MCF 10A (cell line): Measurements from ENCODE around the gene DCBLD1. TPM values are rescaled to one million over a fixed set of nuclear protein-coding genes. Genes with fewer than 3 reads are reported as not detected.

ENCODE experiments used
- BruUV-seq: library from RNA; stranded (reverse); fragments of 400-500 nt; replicated peaks from 2 replicates; lab custom pipeline; 2021; lab: Mats Ljungman, UMichigan
- CTCF ChIA-PET: fragments of 300-600 bp; sonication (Branson Sonifier 250); formaldehyde crosslinking; extraction: SDS; loops from one replicate; lab custom pipeline; 2021; ENCODE audit warnings: antibody characterized with exemption, inconsistent platforms; lab: Yijun Ruan, JAX
- POLR2A ChIA-PET: fragments of 300-600, 350-650 bp; sonication (Branson Sonifier 250); formaldehyde crosslinking; extraction: SDS; loops from one replicate; lab custom pipeline; 2020; ENCODE audit warnings: antibody characterized with exemption, inconsistent platforms; lab: Yijun Ruan, JAX
- DNase-seq: peaks from one replicate; pipeline ENCODE4 v3.0.0-alpha.2; 2018; ENCODE audit not compliant: unreplicated experiment
- H3K27ac Mint-ChIP-seq: one replicate; pipeline ENCODE4 v1.8.0; 2022; ENCODE audit warnings: mild to moderate bottlenecking, low read depth, mixed read lengths; ENCODE audit not compliant: unreplicated experiment
- H3K27me3 Mint-ChIP-seq: one replicate; pipeline ENCODE4 v1.8.0; 2022; ENCODE audit warnings: mixed read lengths; ENCODE audit not compliant: insufficient read depth, unreplicated experiment
- H3K36me3 Mint-ChIP-seq: one replicate; pipeline ENCODE4 v1.8.0; 2022; ENCODE audit warnings: mild to moderate bottlenecking, moderate library complexity, mixed read lengths; ENCODE audit not compliant: insufficient read depth, unreplicated experiment
- H3K4me1 Mint-ChIP-seq: one replicate; pipeline ENCODE4 v1.8.0; 2022; ENCODE audit warnings: mixed read lengths; ENCODE audit not compliant: insufficient read depth, unreplicated experiment
- H3K4me3 Mint-ChIP-seq: one replicate; pipeline ENCODE4 v1.8.0; 2022; ENCODE audit warnings: mild to moderate bottlenecking, moderate library complexity, mixed read lengths; ENCODE audit not compliant: unreplicated experiment
- H3K9me3 Mint-ChIP-seq: one replicate; pipeline ENCODE4 v1.8.0; 2022; ENCODE audit warnings: mixed read lengths; ENCODE audit not compliant: unreplicated experiment
- intact Hi-C: fragments of 100-400 bp; cut with micrococcal nuclease; formaldehyde crosslinking; loops from 2 replicates; pipeline ENCODE4 v1.14.1; 2022
- total RNA-seq: library from RNA; stranded (reverse); gene quantifications from 2 replicates; pipeline ENCODE4 v1.2.3, GENCODE V29; 2022
- TF ChIP-seq, protein P1 (sequence below): fragments of 200-600 bp; IDR thresholded peaks from one replicate; pipeline ENCODE4 v1.8.0; 2022; ENCODE audit warnings: antibody characterized with exemption, mild to moderate bottlenecking; ENCODE audit not compliant: unreplicated experiment

DCBLD1 gene
- total RNA-seq, 1 experiment from 2014 or later = 25.4 TPM

DNA sequence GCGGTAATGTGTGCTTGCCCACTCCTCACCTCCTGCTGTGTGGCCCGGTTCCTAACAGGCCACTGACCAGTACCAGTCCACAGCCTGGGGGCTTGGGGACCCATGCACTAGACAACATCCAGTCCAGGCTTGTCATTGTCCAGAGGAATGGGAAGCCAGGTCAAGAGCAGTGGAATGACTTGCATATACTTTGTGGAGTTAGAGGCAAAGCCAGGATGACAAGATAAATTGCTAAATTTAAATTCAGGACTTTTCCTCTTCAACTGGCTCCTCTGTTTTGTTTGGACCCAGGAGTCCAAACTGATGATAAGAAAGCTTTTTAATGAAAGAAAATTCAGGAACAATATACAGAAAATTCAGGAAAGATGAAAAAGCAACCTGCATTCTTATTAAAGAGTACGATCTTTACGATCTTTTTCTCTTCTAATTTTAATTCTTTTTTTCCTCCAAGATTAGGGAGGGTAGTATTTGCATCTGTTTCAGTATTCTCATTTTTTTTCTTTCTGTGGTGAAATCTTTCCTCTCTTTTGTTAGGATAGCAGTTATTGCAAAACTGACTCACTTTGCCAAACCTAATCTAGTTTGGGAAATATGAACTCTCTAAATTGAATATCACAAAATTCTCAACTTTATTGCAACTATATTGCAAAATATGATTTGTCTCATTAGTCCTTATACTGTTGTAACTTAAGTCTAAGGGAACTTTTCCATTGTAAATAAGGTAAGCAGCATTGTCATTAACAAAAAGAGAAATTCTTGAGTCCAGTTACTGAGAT, 48.2 kb downstream of the DCBLD1 start:
- BruUV-seq = no TSS peak
- DNase-seq = no peak
- intact Hi-C loops = no loop called here
- CTCF ChIA-PET = interaction anchor here (0.5 to 1.3 kb wide), 5 partner anchors 15 to 234 kb away, joined by 3 to 5 read pairs (median 3); no protein-coding TSS in a partner anchor
- Mint-ChIP-seq H3K36me3 (peaks cover 11% of the 10 kb centered on the region), H3K4me1 (peaks cover 8% of the 10 kb centered on the region), H3K4me3 (no peak overlapping the region), H3K27ac (no peak overlapping the region), H3K27me3 (no peaks in the 10 kb centered on the region), H3K9me3 (no peaks in the 10 kb centered on the region)
- TF ChIP-seq, protein P1, sequence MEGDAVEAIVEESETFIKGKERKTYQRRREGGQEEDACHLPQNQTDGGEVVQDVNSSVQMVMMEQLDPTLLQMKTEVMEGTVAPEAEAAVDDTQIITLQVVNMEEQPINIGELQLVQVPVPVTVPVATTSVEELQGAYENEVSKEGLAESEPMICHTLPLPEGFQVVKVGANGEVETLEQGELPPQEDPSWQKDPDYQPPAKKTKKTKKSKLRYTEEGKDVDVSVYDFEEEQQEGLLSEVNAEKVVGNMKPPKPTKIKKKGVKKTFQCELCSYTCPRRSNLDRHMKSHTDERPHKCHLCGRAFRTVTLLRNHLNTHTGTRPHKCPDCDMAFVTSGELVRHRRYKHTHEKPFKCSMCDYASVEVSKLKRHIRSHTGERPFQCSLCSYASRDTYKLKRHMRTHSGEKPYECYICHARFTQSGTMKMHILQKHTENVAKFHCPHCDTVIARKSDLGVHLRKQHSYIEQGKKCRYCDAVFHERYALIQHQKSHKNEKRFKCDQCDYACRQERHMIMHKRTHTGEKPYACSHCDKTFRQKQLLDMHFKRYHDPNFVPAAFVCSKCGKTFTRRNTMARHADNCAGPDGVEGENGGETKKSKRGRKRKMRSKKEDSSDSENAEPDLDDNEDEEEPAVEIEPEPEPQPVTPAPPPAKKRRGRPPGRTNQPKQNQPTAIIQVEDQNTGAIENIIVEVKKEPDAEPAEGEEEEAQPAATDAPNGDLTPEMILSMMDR = no peak
- POLR2A ChIA-PET = interaction anchor here (1.0 to 2.8 kb wide), 3 partner anchors 9 to 14 kb away, joined by 3 to 11 read pairs (median 3); no protein-coding TSS in a partner anchor

DNA sequence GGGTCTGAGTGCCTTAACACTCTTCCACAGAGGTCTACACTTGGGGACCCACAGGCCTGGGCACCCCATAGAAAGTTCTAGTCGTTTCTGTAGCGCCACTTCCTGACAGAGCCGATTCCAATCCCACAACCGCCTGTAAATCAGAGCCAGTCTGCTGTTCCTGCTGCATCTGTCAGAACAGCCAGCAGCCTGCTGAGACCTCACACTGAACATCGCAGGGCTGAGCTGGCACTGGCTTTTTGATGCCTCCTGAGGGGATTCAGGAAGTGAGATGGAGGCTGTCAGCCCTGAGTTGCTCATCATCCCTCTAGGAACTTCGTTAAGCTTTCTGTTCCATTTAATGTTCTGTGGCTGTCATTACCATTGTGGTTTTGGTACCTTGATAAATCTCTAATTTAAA, 48.9 kb downstream of the DCBLD1 start:
- intact Hi-C loops = no loop called here
- Mint-ChIP-seq H3K27me3 (no peaks in the 10 kb centered on the region), H3K4me1 (peaks cover 11% of the 10 kb centered on the region), H3K36me3 (peaks cover 11% of the 10 kb centered on the region), H3K9me3 (no peaks in the 10 kb centered on the region), H3K27ac (no peak overlapping the region), H3K4me3 (no peak overlapping the region)
- no peak for DNase-seq
- POLR2A ChIA-PET = interaction anchor here (1.0 to 2.8 kb wide), 4 partner anchors 8 to 13 kb away, joined by 3 to 11 read pairs (median 4); no protein-coding TSS in a partner anchor
- TF ChIP-seq, protein P1 = no peak
- no TSS peak for BruUV-seq
- CTCF ChIA-PET = interaction anchor here (0.6 to 1.8 kb wide), 4 partner anchors 15 to 193 kb away, joined by 3 to 7 read pairs (median 4); no protein-coding TSS in a partner anchor

DNA sequence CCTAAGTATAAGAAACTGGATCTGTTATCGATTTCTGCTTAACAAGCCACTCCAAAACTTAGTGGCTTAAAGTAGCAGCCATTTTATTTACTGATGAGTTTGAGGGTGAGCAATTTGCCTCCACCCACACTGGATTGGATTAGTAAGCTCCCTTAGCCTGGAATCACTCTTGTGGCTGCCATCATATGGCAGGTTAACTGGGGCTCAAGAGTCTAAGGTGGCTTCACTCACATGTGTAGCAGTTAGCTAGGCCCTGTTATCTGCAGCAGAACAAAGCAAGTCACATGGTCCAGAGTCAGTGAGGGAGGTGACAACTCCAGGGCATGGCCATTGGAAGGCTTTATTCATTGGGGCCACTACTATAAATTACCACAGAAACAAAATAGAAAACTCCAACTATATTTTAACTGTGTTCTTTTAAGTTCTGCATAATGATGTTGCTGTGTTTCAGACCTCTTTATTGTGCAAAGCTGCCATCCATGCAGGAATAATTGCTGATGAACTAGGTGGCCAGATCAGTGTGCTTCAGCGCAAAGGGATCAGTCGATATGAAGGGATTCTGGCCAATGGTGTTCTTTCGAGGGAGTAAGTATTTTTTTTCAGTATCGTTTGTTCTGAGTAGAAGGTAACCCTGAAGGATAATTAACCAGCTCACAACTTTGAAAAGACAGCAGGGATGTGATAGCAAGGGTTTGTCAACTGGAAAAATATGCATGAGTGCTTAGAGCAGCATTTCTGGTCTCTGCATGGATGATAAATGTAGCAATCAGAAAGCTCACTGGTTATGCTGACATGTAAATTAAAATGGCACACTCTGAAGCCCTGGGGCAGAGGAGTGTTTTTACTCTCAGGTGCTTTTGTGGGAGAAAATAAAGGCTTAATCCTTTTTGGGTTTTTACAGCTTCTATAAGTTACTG, 49.6 kb downstream of the DCBLD1 start:
- no peaks in the 10 kb centered on the region for H3K9me3 Mint-ChIP-seq
- H3K4me3 Mint-ChIP-seq = no peak overlapping the region
- H3K27ac Mint-ChIP-seq = no peak overlapping the region
- peaks cover 11% of the 10 kb centered on the region for H3K36me3 Mint-ChIP-seq
- H3K27me3 Mint-ChIP-seq = no peaks in the 10 kb centered on the region
- peaks cover 17% of the 10 kb centered on the region for H3K4me1 Mint-ChIP-seq
- no TSS peak for BruUV-seq
- intact Hi-C loops = no loop called here
- CTCF ChIA-PET = interaction anchor here (1.3 to 1.8 kb wide), 2 partner anchors 14 to 24 kb away, joined by 3 to 7 read pairs; no protein-coding TSS in a partner anchor
- POLR2A ChIA-PET = interaction anchor here (0.6 to 2.8 kb wide), 5 partner anchors 9 to 126 kb away, joined by 3 to 11 read pairs (median 3); no protein-coding TSS in a partner anchor
- TF ChIP-seq, protein P1 = no peak
- DNase-seq = no peak
